Breast epithelium (tissue), 4 donors: ENCODE results near the gene ARNT2. TPM values are rescaled to one million over a fixed set of nuclear protein-coding genes. Genes with fewer than 3 reads are reported as not detected.

Source experiments
- DNase-seq, 2 donors: peaks; one replicate each; pipeline ENCODE4 v3.0.0-alpha.2; 2019; ENCODE audit warnings: low spot score in 2 of 2
- H3K27ac ChIP-seq, 2 donors: fragments of 200-600 bp; sonication (generic) in 1 of 2; one replicate each; pipeline ENCODE4 v1.5.1; 2016 to 2019; ENCODE audit warnings: mild to moderate bottlenecking in 1 of 2
- H3K27me3 ChIP-seq, 2 donors: fragments of 200-600 bp; sonication (generic) in 1 of 2; one replicate each; pipeline versions ENCODE4 v1.5.1 to v1.6.0; 2017 to 2019; ENCODE audit warnings: control low read depth in 1 of 2, mild to moderate bottlenecking in 1 of 2
- H3K36me3 ChIP-seq: fragments of 200-600 bp; one replicate; pipeline ENCODE4 v1.5.1; 2019
- H3K4me1 ChIP-seq, 2 donors: fragments of 200-600 bp; sonication (generic); one replicate each; pipeline ENCODE4 v1.5.1; 2016 to 2019; ENCODE audit warnings: control low read depth in 1 of 2
- H3K4me3 ChIP-seq, 3 donors: fragments of 200-600 bp; sonication (generic); 1 replicate in 2 of 3; 2 replicates in 1 of 3; pipeline ENCODE4 v1.5.1; 2016 to 2019; ENCODE audit warnings: mild to moderate bottlenecking in 3 of 3, moderate library complexity in 2 of 3
- H3K9me3 ChIP-seq, 2 donors: fragments of 200-600 bp; sonication (generic) in 1 of 2; one replicate each; pipeline ENCODE4 v1.5.1; 2016 to 2019; ENCODE audit warnings: control low read depth in 1 of 2
- POLR2A ChIP-seq: fragments of 450-650 bp; IDR thresholded peaks from one replicate; pipeline ENCODE4 v1.6.1; 2016; ENCODE audit warnings: antibody characterized with exemption, mild to moderate bottlenecking, moderate library complexity
- POLR2AphosphoS5 ChIP-seq, 3 donors: sonication (generic); formaldehyde crosslinking; IDR thresholded peaks; one replicate each; pipeline ENCODE4 v1.6.1; 2017; ENCODE audit warnings: antibody characterized with exemption in 3 of 3
- intact Hi-C: fragments of 100-400 bp; cut with DNase I; formaldehyde crosslinking; loops from one replicate; pipeline ENCODE4 v1.15.1; 2023; ENCODE audit warnings: low total_unique reads
- total RNA-seq, 3 donors: library from RNA; depleted of rRNA; stranded (reverse); fragments of >200 nt; gene quantifications; one replicate each; pipeline ENCODE4 v1.1.0, GENCODE V29; 2016
- TF ChIP-seq, protein P1 (sequence below), 3 donors: fragments of 450-650 bp; IDR thresholded peaks; one replicate each; pipeline ENCODE4 v1.5.1; 2016 to 2017; ENCODE audit warnings: antibody characterized with exemption in 3 of 3, mild to moderate bottlenecking in 3 of 3, moderate library complexity in 3 of 3

Gene ARNT2
- total RNA-seq, 3 donors from 2014 or later: 5.9 to 8.5 (median 7.0) TPM

GRCh38 chr15:80604583-80605575 is 200.7 kb downstream of the ARNT2 start:
- Histone ChIP-seq H3K9me3 (no peaks in the 10 kb centered on the region), H3K4me1 (no peaks in the 10 kb centered on the region), H3K36me3 (no peaks in the 10 kb centered on the region), H3K4me3 (no peak overlapping the region), H3K27me3 (no peaks in the 10 kb centered on the region), H3K27ac (no peak overlapping the region)
- intact Hi-C loops: no loop called here
- TF ChIP-seq POLR2AphosphoS5 (IDR thresholded peaks at IDR 0.05): no peak
- DNase-seq: no peak

- Histone ChIP-seq H3K4me1 (no peaks in the 10 kb centered on the region), H3K4me3 (no peak overlapping the region), H3K9me3 (no peaks in the 10 kb centered on the region), H3K36me3 (no peaks in the 10 kb centered on the region), H3K27me3 (no peaks in the 10 kb centered on the region), H3K27ac (no peak overlapping the region)
- intact Hi-C loops: no loop called here
- no peak for DNase-seq
- TF ChIP-seq POLR2A: no peak
- no peak for TF ChIP-seq POLR2AphosphoS5 (IDR thresholded peaks at IDR 0.05)
- TF ChIP-seq, protein P1, sequence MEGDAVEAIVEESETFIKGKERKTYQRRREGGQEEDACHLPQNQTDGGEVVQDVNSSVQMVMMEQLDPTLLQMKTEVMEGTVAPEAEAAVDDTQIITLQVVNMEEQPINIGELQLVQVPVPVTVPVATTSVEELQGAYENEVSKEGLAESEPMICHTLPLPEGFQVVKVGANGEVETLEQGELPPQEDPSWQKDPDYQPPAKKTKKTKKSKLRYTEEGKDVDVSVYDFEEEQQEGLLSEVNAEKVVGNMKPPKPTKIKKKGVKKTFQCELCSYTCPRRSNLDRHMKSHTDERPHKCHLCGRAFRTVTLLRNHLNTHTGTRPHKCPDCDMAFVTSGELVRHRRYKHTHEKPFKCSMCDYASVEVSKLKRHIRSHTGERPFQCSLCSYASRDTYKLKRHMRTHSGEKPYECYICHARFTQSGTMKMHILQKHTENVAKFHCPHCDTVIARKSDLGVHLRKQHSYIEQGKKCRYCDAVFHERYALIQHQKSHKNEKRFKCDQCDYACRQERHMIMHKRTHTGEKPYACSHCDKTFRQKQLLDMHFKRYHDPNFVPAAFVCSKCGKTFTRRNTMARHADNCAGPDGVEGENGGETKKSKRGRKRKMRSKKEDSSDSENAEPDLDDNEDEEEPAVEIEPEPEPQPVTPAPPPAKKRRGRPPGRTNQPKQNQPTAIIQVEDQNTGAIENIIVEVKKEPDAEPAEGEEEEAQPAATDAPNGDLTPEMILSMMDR (IDR thresholded peaks at IDR 0.05): no peak
These were observed 201.5 kb downstream of the ARNT2 start for GRCh38 chr15:80605591-80606150.

- DNase-seq: no peak
- intact Hi-C loops: no loop called here
- Histone ChIP-seq H3K36me3 (no peaks in the 10 kb centered on the region), H3K4me1 (no peaks in the 10 kb centered on the region), H3K9me3 (no peaks in the 10 kb centered on the region), H3K27me3 (no peaks in the 10 kb centered on the region), H3K27ac (no peak overlapping the region), H3K4me3 (no peak overlapping the region)
- TF ChIP-seq, protein P1 (IDR thresholded peaks at IDR 0.05): no peak
- TF ChIP-seq POLR2A (no peak), POLR2AphosphoS5 (IDR thresholded peaks at IDR 0.05) (no peak)
These were observed 202.4 kb downstream of the ARNT2 start for GRCh38 chr15:80606511-80607071.

GRCh38 chr15:80607287-80607980 is 203.3 kb downstream of the ARNT2 start:
- intact Hi-C loops: no loop called here
- no peaks in the 10 kb centered on the region for H3K27me3 ChIP-seq
- peak overlapping the region in 1 of 2 donors; percentile 59 for H3K27ac ChIP-seq
- no peaks in the 10 kb centered on the region for H3K4me1 ChIP-seq
- TF ChIP-seq POLR2A (no peak), POLR2AphosphoS5 (IDR thresholded peaks at IDR 0.05) (no peak)
- TF ChIP-seq, protein P1 (IDR thresholded peaks at IDR 0.05): no peak
- no peaks in the 10 kb centered on the region for H3K36me3 ChIP-seq
- no peak overlapping the region for H3K4me3 ChIP-seq
- DNase-seq: no peak
- H3K9me3 ChIP-seq: no peaks in the 10 kb centered on the region

GRCh38 chr15:80608688-80609087 is 204.5 kb downstream of the ARNT2 start:
- intact Hi-C loops: no loop called here
- TF ChIP-seq, protein P1 (IDR thresholded peaks at IDR 0.05): no peak
- no peak for TF ChIP-seq POLR2A
- TF ChIP-seq POLR2AphosphoS5 (IDR thresholded peaks at IDR 0.05): no peak
- Histone ChIP-seq H3K4me1 (no peaks in the 10 kb centered on the region), H3K9me3 (no peaks in the 10 kb centered on the region), H3K27me3 (no peaks in the 10 kb centered on the region), H3K4me3 (no peak overlapping the region), H3K36me3 (no peaks in the 10 kb centered on the region), H3K27ac (no peak overlapping the region)
- DNase-seq: peak in 1 of 2 donors; percentile 30
